HG03095 (cell line): ENCODE results near the gene ATP6V0A4.
"Not testable (repeated sequence)": the region's sequence is repeated elsewhere in the genome, so short reads cannot be mapped to it uniquely, and the experiment has no call there.

Source experiments
- ATAC-seq: cut with Tn5 transposase; IDR thresholded peaks from one replicate; pipeline ENCODE4 v1.9.1; 2021; ENCODE audit warnings: moderate library complexity; ENCODE audit not compliant: unreplicated experiment

The ATP6V0A4 gene

GRCh38 chr7:138752518-138753149 lies 45.4 kb downstream of the ATP6V0A4 start:
- ATAC-seq, result no peak

- no peak for ATAC-seq
Observed at GRCh38 chr7:138750901-138751464, 47.0 kb downstream of the ATP6V0A4 start.

GRCh38 chr7:138750473-138750872 lies 47.5 kb downstream of the ATP6V0A4 start:
- no peak for ATAC-seq

GRCh38 chr7:138749960-138750359 lies 48.0 kb downstream of the ATP6V0A4 start:
- no peak for ATAC-seq

- no peak for ATAC-seq
Observed at GRCh38 chr7:138748666-138749065, 49.3 kb downstream of the ATP6V0A4 start.

GRCh38 chr7:138746073-138746472 lies 51.9 kb downstream of the ATP6V0A4 start:
- ATAC-seq, result no peak

- ATAC-seq, result no peak
Observed at GRCh38 chr7:138745189-138745588, 52.8 kb downstream of the ATP6V0A4 start.

GRCh38 chr7:138741453-138741735 lies 56.6 kb downstream of the ATP6V0A4 start:
- ATAC-seq, result no peak

GRCh38 chr7:138739859-138740258 lies 58.1 kb downstream of the ATP6V0A4 start:
- no peak for ATAC-seq

- peak; percentile 86 for ATAC-seq
Observed at GRCh38 chr7:138738551-138739335, 59.3 kb downstream of the ATP6V0A4 start.

GRCh38 chr7:138738114-138738513 lies 59.9 kb downstream of the ATP6V0A4 start:
- ATAC-seq, result no peak

- no peak for ATAC-seq
Observed at GRCh38 chr7:138735399-138735798, 62.6 kb downstream of the ATP6V0A4 start.

- ATAC-seq, result not testable (repeated sequence)
Observed at GRCh38 chr7:138731733-138732132, 66.3 kb downstream of the ATP6V0A4 start.

GRCh38 chr7:138729444-138729843 lies 68.6 kb downstream of the ATP6V0A4 start:
- no peak for ATAC-seq

GRCh38 chr7:138727336-138728099 lies 70.5 kb downstream of the ATP6V0A4 start:
- ATAC-seq, result no peak

- ATAC-seq, result no peak
Observed at GRCh38 chr7:138726288-138726687, 71.7 kb downstream of the ATP6V0A4 start.

- ATAC-seq, result no peak
Observed at GRCh38 chr7:138720286-138720685, 77.7 kb downstream of the ATP6V0A4 start.

GRCh38 chr7:138716889-138717288 lies 81.1 kb downstream of the ATP6V0A4 start:
- ATAC-seq, result no peak

GRCh38 chr7:138713191-138713590 lies 84.8 kb downstream of the ATP6V0A4 start:
- no peak for ATAC-seq

- ATAC-seq, result no peak
Observed at GRCh38 chr7:138712652-138713051, 85.3 kb downstream of the ATP6V0A4 start.

- ATAC-seq, result no peak
Observed at GRCh38 chr7:138710536-138711385, 87.2 kb downstream of the ATP6V0A4 start.
